Measurements from ENCODE around the gene CTPS1.

- TF ChIP-seq GATA3 (IDR thresholded peaks at IDR 0.05; ENCODE audit: low read depth, low read length) (no peak), GATA2 (IDR thresholded peaks at IDR 0.05; ENCODE audit: low read depth, low read length) (no peak)
Measured at GRCh38 chr1:41041614-41042270, 62.2 kb downstream of the CTPS1 start.
